ENCODE measurements around the gene GALNT9. TPM values are rescaled to one million over a fixed set of nuclear protein-coding genes. Genes with fewer than 3 reads are reported as not detected.

GALNT9 gene
- total RNA-seq, 2 experiments from 2014 or later, result not detected

GRCh38 chr12:132320767-132321211 lies 8.6 kb downstream of the GALNT9 start:
- Mint-ChIP-seq H3K9me3 (ENCODE audit: low read depth) (no peaks in the 10 kb centered on the region), H3K36me3 (no peaks in the 10 kb centered on the region), H3K4me3 (no peak overlapping the region), H3K4me1 (no peaks in the 10 kb centered on the region), H3K27ac (no peak overlapping the region), H3K27me3 (peaks cover 11% of the 10 kb centered on the region)
- DNase-seq (no peak), ATAC-seq (no peak)
- CTCF ChIA-PET, result interaction anchor here (0.6 kb wide), 1 partner anchor 468 kb away, joined by 3 read pairs; no protein-coding TSS in a partner anchor

DNA sequence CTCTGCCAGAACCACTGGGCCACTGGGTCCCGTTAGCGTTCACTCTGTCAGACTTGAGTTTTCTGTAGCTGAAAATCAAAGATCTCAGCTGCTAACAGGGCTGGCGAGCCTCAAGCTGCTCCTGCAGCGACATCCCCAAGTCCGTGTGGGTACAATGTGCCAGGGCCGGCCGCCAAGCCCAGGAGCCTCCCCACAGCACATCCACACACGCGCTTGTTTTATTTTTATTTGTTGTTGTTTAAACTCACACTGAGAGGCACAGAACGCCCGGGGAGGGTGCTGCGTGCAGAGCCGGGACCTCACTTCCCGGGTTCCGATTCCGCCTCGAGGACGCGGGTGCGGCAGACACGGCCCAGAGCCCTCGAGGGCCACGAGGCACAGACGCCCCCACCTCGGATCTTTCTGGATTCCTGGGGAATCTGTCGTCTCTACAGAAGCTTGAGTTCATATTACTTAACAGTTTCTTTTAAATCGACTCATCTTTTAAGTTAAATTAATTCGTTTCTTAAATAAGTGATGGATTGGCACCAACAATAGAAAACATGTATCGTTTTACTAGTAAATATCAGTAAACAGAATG lies 9.3 kb downstream of the GALNT9 start:
- Mint-ChIP-seq H3K4me3 (no peak overlapping the region), H3K36me3 (no peaks in the 10 kb centered on the region), H3K9me3 (ENCODE audit: low read depth) (no peaks in the 10 kb centered on the region), H3K4me1 (no peaks in the 10 kb centered on the region), H3K27me3 (peaks cover 11% of the 10 kb centered on the region), H3K27ac (no peak overlapping the region)
- DNase-seq (no peak), ATAC-seq (no peak)
- CTCF ChIA-PET, result interaction anchor here (0.5 kb wide), 1 partner anchor 537 kb away, joined by 3 read pairs; no protein-coding TSS in a partner anchor

GRCh38 chr12:132319359-132319950 lies 9.9 kb downstream of the GALNT9 start:
- DNase-seq, result no peak
- ATAC-seq, result no peak
- Mint-ChIP-seq H3K27ac (no peak overlapping the region), H3K9me3 (ENCODE audit: low read depth) (no peaks in the 10 kb centered on the region), H3K4me1 (no peaks in the 10 kb centered on the region), H3K36me3 (no peaks in the 10 kb centered on the region), H3K27me3 (peaks cover 11% of the 10 kb centered on the region), H3K4me3 (no peak overlapping the region)
- CTCF ChIA-PET, result interaction anchor here (0.5 kb wide), 1 partner anchor 536 kb away, joined by 3 read pairs; no protein-coding TSS in a partner anchor

- no peaks in the 10 kb centered on the region for H3K9me3 Mint-ChIP-seq (ENCODE audit: low read depth)
- H3K4me1 Mint-ChIP-seq, result no peaks in the 10 kb centered on the region
- H3K4me3 Mint-ChIP-seq, result no peak overlapping the region
- DNase-seq (no peak), ATAC-seq (no peak)
- peaks cover 8% of the 10 kb centered on the region for H3K27me3 Mint-ChIP-seq
- H3K36me3 Mint-ChIP-seq, result no peaks in the 10 kb centered on the region
- CTCF ChIA-PET, result no interaction called here
- no peak overlapping the region for H3K27ac Mint-ChIP-seq
Measured at GRCh38 chr12:132318618-132319033, 10.8 kb downstream of the GALNT9 start.

GRCh38 chr12:132318135-132318534 lies 11.3 kb downstream of the GALNT9 start:
- no peak for DNase-seq
- no peaks in the 10 kb centered on the region for H3K4me1 Mint-ChIP-seq
- CTCF ChIA-PET, result no interaction called here
- ATAC-seq, result no peak
- H3K27me3 Mint-ChIP-seq, result peaks cover 3% of the 10 kb centered on the region
- no peak overlapping the region for H3K4me3 Mint-ChIP-seq
- H3K9me3 Mint-ChIP-seq (ENCODE audit: low read depth), result no peaks in the 10 kb centered on the region
- H3K36me3 Mint-ChIP-seq, result no peaks in the 10 kb centered on the region
- no peak overlapping the region for H3K27ac Mint-ChIP-seq

DNA sequence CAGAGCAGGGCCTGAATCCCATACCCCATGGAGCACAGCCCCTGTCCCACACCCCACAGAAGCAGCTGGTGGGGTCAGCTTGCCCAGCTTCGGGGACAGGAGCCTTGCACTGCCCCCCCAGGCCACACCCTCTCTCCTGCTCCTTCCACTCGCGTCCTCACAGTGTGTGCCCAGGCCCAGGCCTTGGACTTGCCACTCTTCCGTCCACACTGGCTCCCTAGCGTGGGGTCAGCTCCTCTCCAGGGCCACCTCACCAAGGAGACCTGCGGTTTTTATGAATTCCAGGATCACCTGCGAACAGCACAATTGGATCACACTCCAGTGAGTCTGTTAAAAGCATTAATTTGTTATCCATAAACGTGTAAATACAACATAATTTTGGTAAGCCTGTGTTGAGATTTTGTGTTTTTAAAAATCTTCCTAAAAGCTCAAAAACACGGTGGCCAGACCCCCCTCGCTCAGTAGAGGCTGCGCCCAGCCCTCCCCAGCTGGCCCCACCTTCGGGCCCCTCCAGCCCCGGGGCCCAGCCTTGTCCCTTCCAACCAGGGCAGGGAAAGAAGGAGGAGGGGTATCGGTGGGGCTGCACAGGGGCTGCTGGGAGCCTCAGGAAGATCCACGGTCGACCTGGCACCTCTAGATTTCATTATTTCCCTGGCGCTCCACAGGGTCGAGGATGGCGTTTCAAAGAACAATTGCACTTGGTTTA lies 12.0 kb downstream of the GALNT9 start:
- no peak for ATAC-seq
- Mint-ChIP-seq H3K27ac (no peak overlapping the region), H3K9me3 (ENCODE audit: low read depth) (no peaks in the 10 kb centered on the region), H3K27me3 (no peaks in the 10 kb centered on the region), H3K4me1 (no peaks in the 10 kb centered on the region), H3K36me3 (no peaks in the 10 kb centered on the region), H3K4me3 (no peak overlapping the region)
- CTCF ChIA-PET, result no interaction called here
- no peak for DNase-seq

- Mint-ChIP-seq H3K9me3 (ENCODE audit: low read depth) (peaks cover under 1% of the 10 kb centered on the region), H3K4me3 (no peak overlapping the region), H3K27ac (no peak overlapping the region), H3K36me3 (no peaks in the 10 kb centered on the region), H3K4me1 (no peaks in the 10 kb centered on the region), H3K27me3 (no peaks in the 10 kb centered on the region)
- CTCF ChIA-PET, result no interaction called here
- DNase-seq (no peak), ATAC-seq (no peak)
Measured at GRCh38 chr12:132316497-132317232, 12.7 kb downstream of the GALNT9 start.

DNA sequence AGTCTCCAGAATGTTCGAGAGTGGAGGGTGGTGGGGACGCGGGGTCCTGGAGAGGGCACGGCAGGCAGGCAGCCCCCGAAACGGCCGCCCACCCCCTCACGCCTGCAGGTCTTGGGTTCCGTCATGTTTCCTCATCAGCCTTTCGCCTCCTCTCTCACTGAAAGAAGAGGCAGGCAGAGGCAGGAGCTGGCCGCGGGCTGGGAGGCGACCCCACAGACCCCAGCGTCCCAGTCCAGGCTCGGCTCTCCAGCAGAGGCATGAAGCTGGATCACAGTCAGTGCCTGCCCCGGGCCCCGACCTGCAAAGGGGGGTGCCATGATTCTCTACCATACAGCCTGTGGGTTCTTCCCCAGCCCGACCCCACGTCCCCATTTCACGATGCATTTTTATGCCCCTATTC lies 13.4 kb downstream of the GALNT9 start:
- no peak for ATAC-seq
- Mint-ChIP-seq H3K27me3 (no peaks in the 10 kb centered on the region), H3K36me3 (peaks cover 2% of the 10 kb centered on the region), H3K27ac (no peak overlapping the region), H3K9me3 (ENCODE audit: low read depth) (peaks cover 6% of the 10 kb centered on the region), H3K4me3 (no peak overlapping the region), H3K4me1 (no peaks in the 10 kb centered on the region)
- DNase-seq, result no peak
- CTCF ChIA-PET, result no interaction called here

GRCh38 chr12:132315507-132315906 lies 13.9 kb downstream of the GALNT9 start:
- Mint-ChIP-seq H3K27ac (no peak overlapping the region), H3K4me1 (no peaks in the 10 kb centered on the region), H3K4me3 (no peak overlapping the region), H3K36me3 (peaks cover 3% of the 10 kb centered on the region), H3K9me3 (ENCODE audit: low read depth) (peaks cover 7% of the 10 kb centered on the region), H3K27me3 (no peaks in the 10 kb centered on the region)
- ATAC-seq (no peak), DNase-seq (no peak)
- CTCF ChIA-PET, result no interaction called here

DNA sequence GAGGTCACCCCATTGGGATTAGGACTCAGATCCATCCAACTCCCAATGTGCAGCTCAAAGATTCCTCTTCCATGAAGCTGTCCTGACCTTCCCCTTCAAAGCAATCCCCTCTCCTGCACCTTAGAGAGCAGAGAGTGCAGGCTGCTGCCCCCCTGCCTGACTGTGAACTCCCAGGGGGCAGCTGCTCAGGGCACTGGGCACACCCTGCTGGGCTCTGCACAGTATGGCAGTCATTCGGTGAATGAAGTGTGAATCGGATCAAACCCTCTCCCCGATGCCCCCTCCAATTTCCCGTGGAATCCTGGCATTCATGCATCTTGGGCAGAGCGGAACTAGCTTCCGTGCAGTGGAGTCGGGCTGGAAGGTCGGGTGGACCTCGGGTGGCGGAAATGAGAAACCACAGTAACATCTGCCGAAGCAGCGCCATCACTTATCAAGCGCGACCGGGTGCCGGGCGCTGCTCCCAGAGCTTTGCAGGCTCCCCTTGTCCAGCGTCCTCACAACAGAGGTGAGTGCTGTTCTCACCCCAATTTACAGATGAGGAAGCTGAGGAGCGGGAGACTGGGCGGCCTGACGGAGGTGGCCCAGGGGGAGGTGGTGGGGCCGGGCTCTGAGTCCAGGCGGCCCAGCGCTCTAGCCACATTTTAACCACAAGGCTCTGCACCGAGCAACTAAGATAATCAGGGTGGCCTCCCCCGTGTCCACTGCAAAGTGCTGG lies 14.7 kb downstream of the GALNT9 start:
- DNase-seq (no peak), ATAC-seq (no peak)
- peaks cover 3% of the 10 kb centered on the region for H3K36me3 Mint-ChIP-seq
- no peak overlapping the region for H3K4me3 Mint-ChIP-seq
- peaks cover 7% of the 10 kb centered on the region for H3K9me3 Mint-ChIP-seq (ENCODE audit: low read depth)
- H3K4me1 Mint-ChIP-seq, result no peaks in the 10 kb centered on the region
- no peaks in the 10 kb centered on the region for H3K27me3 Mint-ChIP-seq
- no peak overlapping the region for H3K27ac Mint-ChIP-seq
- CTCF ChIA-PET, result no interaction called here

GRCh38 chr12:132314035-132314434 lies 15.4 kb downstream of the GALNT9 start:
- Mint-ChIP-seq H3K4me1 (no peaks in the 10 kb centered on the region), H3K27me3 (no peaks in the 10 kb centered on the region), H3K9me3 (ENCODE audit: low read depth) (peaks cover 7% of the 10 kb centered on the region), H3K4me3 (no peak overlapping the region), H3K36me3 (peaks cover 3% of the 10 kb centered on the region), H3K27ac (no peak overlapping the region)
- DNase-seq, result no peak
- CTCF ChIA-PET, result no interaction called here
- ATAC-seq, result no peak

DNA sequence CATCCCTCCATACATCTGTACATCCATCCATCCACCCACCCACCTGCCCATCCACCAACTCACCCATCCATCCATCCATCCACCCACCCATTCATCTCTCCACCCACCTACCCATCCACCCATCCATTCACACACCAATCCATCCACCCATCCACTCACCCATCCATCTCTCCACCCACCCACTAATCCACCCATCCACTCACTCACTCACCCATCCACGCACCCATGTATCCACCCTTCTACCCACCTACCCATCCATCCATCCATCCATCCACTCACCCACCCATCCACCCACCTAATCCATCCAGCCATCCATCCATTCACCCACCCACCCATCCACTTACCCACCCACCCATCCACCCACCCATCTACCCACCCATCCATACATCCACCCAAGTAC lies 16.2 kb downstream of the GALNT9 start:
- H3K27me3 Mint-ChIP-seq, result no peaks in the 10 kb centered on the region
- no peak overlapping the region for H3K4me3 Mint-ChIP-seq
- H3K27ac Mint-ChIP-seq, result no peak overlapping the region
- ATAC-seq (no peak), DNase-seq (no peak)
- peaks cover 7% of the 10 kb centered on the region for H3K9me3 Mint-ChIP-seq (ENCODE audit: low read depth)
- CTCF ChIA-PET, result no interaction called here
- H3K36me3 Mint-ChIP-seq, result peaks cover 3% of the 10 kb centered on the region
- no peaks in the 10 kb centered on the region for H3K4me1 Mint-ChIP-seq

GRCh38 chr12:132312516-132312915 lies 16.9 kb downstream of the GALNT9 start:
- H3K27ac Mint-ChIP-seq, result no peak overlapping the region
- H3K4me3 Mint-ChIP-seq, result no peak overlapping the region
- DNase-seq, result no peak
- H3K27me3 Mint-ChIP-seq, result no peaks in the 10 kb centered on the region
- peaks cover 3% of the 10 kb centered on the region for H3K36me3 Mint-ChIP-seq
- no peaks in the 10 kb centered on the region for H3K4me1 Mint-ChIP-seq
- CTCF ChIA-PET, result no interaction called here
- no peak for ATAC-seq
- H3K9me3 Mint-ChIP-seq (ENCODE audit: low read depth), result peaks cover 7% of the 10 kb centered on the region

Measured in activated CD8-positive, alpha-beta memory T cell treated with anti-CD3 and anti-CD28 coated beads, Interleukin-2, amount 10 ng/mL, durations not matched to agents 7 days and 5 days (primary cell).